Measurements from ENCODE around the gene CYSLTR2. TPM values are rescaled to one million over a fixed set of nuclear protein-coding genes. Genes with fewer than 3 reads are reported as not detected.

Gene CYSLTR2
- total RNA-seq, 2 donors from 2014 or later, result 0.59 to 0.74 TPM

- Histone ChIP-seq H3K4me3 (no peak overlapping the region), H3K36me3 (no peaks in the 10 kb centered on the region), H3K27me3 (replicated peaks; ENCODE audit: insufficient read depth) (no peaks in the 10 kb centered on the region), H3K4me1 (replicated peaks) (no peaks in the 10 kb centered on the region), H3K9me3 (no peaks in the 10 kb centered on the region), H3K27ac (no peak overlapping the region)
- TF ChIP-seq, protein P1, sequence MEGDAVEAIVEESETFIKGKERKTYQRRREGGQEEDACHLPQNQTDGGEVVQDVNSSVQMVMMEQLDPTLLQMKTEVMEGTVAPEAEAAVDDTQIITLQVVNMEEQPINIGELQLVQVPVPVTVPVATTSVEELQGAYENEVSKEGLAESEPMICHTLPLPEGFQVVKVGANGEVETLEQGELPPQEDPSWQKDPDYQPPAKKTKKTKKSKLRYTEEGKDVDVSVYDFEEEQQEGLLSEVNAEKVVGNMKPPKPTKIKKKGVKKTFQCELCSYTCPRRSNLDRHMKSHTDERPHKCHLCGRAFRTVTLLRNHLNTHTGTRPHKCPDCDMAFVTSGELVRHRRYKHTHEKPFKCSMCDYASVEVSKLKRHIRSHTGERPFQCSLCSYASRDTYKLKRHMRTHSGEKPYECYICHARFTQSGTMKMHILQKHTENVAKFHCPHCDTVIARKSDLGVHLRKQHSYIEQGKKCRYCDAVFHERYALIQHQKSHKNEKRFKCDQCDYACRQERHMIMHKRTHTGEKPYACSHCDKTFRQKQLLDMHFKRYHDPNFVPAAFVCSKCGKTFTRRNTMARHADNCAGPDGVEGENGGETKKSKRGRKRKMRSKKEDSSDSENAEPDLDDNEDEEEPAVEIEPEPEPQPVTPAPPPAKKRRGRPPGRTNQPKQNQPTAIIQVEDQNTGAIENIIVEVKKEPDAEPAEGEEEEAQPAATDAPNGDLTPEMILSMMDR (IDR thresholded peaks at IDR 0.05), result no peak
- TF ChIP-seq POLR2AphosphoS5 (IDR thresholded peaks at IDR 0.05) (no peak), POLR2A (IDR thresholded peaks at IDR 0.05) (no peak)
- no peak for DNase-seq (ENCODE audit: low spot score)
- intact Hi-C loops (cut with DNase I), result no loop called here
- WGBS, result 96% methylated on average over 2 of the region's 2 CpGs
Measured at GRCh38 chr13:48709213-48709612, 55.5 kb downstream of the CYSLTR2 start.

DNA sequence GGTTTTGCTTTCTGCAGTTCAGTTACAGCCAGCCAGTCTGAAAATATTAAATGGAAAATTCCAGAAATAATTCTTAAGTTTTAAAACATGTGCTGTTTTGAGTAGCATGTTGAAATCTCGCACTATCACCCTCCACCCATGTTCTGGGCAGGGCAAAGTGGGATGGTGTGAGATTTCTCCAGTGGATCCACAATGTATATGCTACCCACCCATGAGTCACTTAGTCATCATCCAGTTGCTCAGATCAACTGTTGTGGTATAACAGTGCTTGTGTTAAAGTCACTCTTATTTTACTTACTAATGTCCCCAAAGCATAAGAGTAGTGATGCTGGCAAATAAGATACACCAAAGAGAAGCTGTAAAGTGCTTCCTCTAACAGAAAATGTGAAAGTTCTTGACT is 56.4 kb downstream of the CYSLTR2 start:
- 100% methylated on average over 1 of the region's 1 CpG for WGBS
- H3K4me1 ChIP-seq (replicated peaks), result no peaks in the 10 kb centered on the region
- no peak overlapping the region for H3K27ac ChIP-seq
- no peaks in the 10 kb centered on the region for H3K27me3 ChIP-seq (replicated peaks; ENCODE audit: insufficient read depth)
- no peaks in the 10 kb centered on the region for H3K36me3 ChIP-seq
- no peak overlapping the region for H3K4me3 ChIP-seq
- H3K9me3 ChIP-seq, result no peaks in the 10 kb centered on the region
- TF ChIP-seq, protein P1 (IDR thresholded peaks at IDR 0.05), result no peak
- TF ChIP-seq POLR2A (IDR thresholded peaks at IDR 0.05), result no peak
- TF ChIP-seq POLR2AphosphoS5 (IDR thresholded peaks at IDR 0.05), result no peak
- intact Hi-C loops (cut with DNase I), result no loop called here
- no peak for DNase-seq (ENCODE audit: low spot score)

GRCh38 chr13:48712141-48712540 is 58.4 kb downstream of the CYSLTR2 start:
- H3K27me3 ChIP-seq (replicated peaks; ENCODE audit: insufficient read depth), result no peaks in the 10 kb centered on the region
- no peak for DNase-seq (ENCODE audit: low spot score)
- H3K4me1 ChIP-seq (replicated peaks), result no peaks in the 10 kb centered on the region
- H3K9me3 ChIP-seq, result no peaks in the 10 kb centered on the region
- no peak overlapping the region for H3K4me3 ChIP-seq
- intact Hi-C loops (cut with DNase I), result no loop called here
- TF ChIP-seq, protein P1 (IDR thresholded peaks at IDR 0.05), result no peak
- TF ChIP-seq POLR2AphosphoS5 (IDR thresholded peaks at IDR 0.05) (no peak), POLR2A (IDR thresholded peaks at IDR 0.05) (no peak)
- no peak overlapping the region for H3K27ac ChIP-seq
- H3K36me3 ChIP-seq, result no peaks in the 10 kb centered on the region

DNA sequence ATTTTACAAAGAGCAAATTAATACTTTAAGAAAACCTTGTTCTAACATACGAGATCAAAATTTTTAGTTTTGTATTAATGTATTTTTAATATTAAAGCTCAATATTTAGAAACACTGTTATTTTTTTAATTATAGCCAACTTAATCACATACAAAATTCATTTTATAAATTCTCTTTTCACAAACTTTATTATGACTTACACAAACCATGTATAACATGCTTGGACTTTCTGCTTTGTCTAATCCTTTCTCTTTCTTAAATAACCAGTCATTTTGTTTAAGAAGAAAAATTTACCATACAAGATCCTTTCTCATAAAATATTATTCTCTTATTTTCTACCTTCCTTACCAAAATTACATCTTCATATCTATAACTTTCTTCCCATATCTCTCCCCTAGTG is 62.2 kb downstream of the CYSLTR2 start:
- intact Hi-C loops (cut with DNase I), result no loop called here
- Histone ChIP-seq H3K36me3 (no peaks in the 10 kb centered on the region), H3K9me3 (no peaks in the 10 kb centered on the region)

DNA sequence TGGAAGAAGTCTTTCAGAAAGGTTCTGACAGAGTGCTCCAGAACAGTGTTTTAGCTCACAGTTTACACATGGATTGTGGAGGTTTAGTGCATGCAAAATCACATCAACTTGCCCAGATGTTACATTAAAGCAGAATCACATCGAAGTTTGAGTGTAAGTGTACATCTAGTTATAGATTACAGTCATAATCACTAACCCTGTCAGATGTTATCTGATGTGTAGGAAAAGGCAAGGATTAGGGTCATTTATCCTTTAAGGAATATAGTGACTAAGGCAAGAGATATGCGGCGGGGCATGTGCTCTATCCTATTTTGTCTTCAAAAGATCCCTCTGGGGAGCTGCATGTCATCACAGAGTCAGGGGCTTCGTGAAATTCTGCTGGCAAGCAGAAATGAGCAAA is 66.9 kb downstream of the CYSLTR2 start:
- DNase-seq (ENCODE audit: low spot score), result no peak
- no peaks in the 10 kb centered on the region for H3K36me3 ChIP-seq
- 45% methylated on average over 4 of the region's 4 CpGs for WGBS
- no peaks in the 10 kb centered on the region for H3K9me3 ChIP-seq
- TF ChIP-seq POLR2AphosphoS5 (IDR thresholded peaks at IDR 0.05) (no peak), POLR2A (IDR thresholded peaks at IDR 0.05) (no peak)
- TF ChIP-seq, protein P1 (IDR thresholded peaks at IDR 0.05), result no peak
- intact Hi-C loops (cut with DNase I), result no loop called here
- no peaks in the 10 kb centered on the region for H3K4me1 ChIP-seq (replicated peaks)
- no peak overlapping the region for H3K4me3 ChIP-seq
- H3K27me3 ChIP-seq (replicated peaks; ENCODE audit: insufficient read depth), result no peaks in the 10 kb centered on the region
- no peak overlapping the region for H3K27ac ChIP-seq

More for the DNA sequence above, 62.2 kb downstream of the CYSLTR2 start:
- 94% methylated on average over 1 of the region's 1 CpG for WGBS
- no peak overlapping the region for H3K4me3 ChIP-seq
- no peak overlapping the region for H3K27ac ChIP-seq
- no peak for DNase-seq (ENCODE audit: low spot score)
- no peaks in the 10 kb centered on the region for H3K27me3 ChIP-seq (replicated peaks; ENCODE audit: insufficient read depth)
- H3K4me1 ChIP-seq (replicated peaks), result no peaks in the 10 kb centered on the region
- TF ChIP-seq, protein P1 (IDR thresholded peaks at IDR 0.05), result no peak
- TF ChIP-seq POLR2AphosphoS5 (IDR thresholded peaks at IDR 0.05) (no peak), POLR2A (IDR thresholded peaks at IDR 0.05) (no peak)

Measured in prostate gland (tissue), 2 donors.